WTC11 (cell line): Measurements from ENCODE around the gene ST8SIA6. TPM values are rescaled to one million over a fixed set of nuclear protein-coding genes. Genes with fewer than 3 reads are reported as not detected.

ENCODE experiments used
- ATAC-seq: fragments of 200-7000 bp; cut with Tn5 transposase; 2 replicates; pipeline ENCODE4 v1.10.0; 2021; ENCODE audit warnings: mild to moderate bottlenecking, moderate library complexity
- CTCF ChIA-PET: fragments of 300-600 bp; sonication (Branson Sonifier 250); formaldehyde crosslinking; loops from one replicate; lab custom pipeline; 2021; ENCODE audit warnings: antibody characterized with exemption; lab: Charles Lee
- POLR2A ChIA-PET: fragments of 350-600 bp; sonication (Branson Sonifier 250); formaldehyde crosslinking; loops from one replicate; lab custom pipeline; 2021; ENCODE audit warnings: antibody characterized with exemption; lab: Charles Lee
- DNase-seq: peaks from one replicate; pipeline ENCODE4 v3.0.0; 2021; ENCODE audit warnings: low spot score
- H3K27ac Mint-ChIP-seq: 2 replicates; pipeline ENCODE4 v1.8.0; 2021; ENCODE audit warnings: mixed read lengths
- H3K27me3 Mint-ChIP-seq: 2 replicates; pipeline ENCODE4 v1.8.0; 2021; ENCODE audit warnings: low read depth, mild to moderate bottlenecking, moderate library complexity, mixed read lengths
- H3K36me3 Mint-ChIP-seq: 2 replicates; pipeline ENCODE4 v1.8.0; 2021; ENCODE audit warnings: mixed read lengths
- H3K4me1 Mint-ChIP-seq: 2 replicates; pipeline ENCODE4 v1.8.0; 2022; ENCODE audit warnings: mixed read lengths
- H3K4me3 Mint-ChIP-seq: 2 replicates; pipeline ENCODE4 v1.8.0; 2021; ENCODE audit warnings: mild to moderate bottlenecking, moderate library complexity, mixed read lengths
- H3K9me3 Mint-ChIP-seq: 2 replicates; pipeline ENCODE4 v1.8.0; 2021; ENCODE audit warnings: mixed read lengths
- E2F5 ChIP-seq: sonication (generic); formaldehyde crosslinking; IDR thresholded peaks from 2 replicates; pipeline ENCODE4 v1.8.1; 2022; ENCODE audit warnings: mild to moderate bottlenecking, moderate library complexity, missing genetic modification reagents
- ERG ChIP-seq: fragments of 250-450 bp; sonication (Bioruptor Pico); IDR thresholded peaks from 2 replicates; pipeline ENCODE4 v1.8.0; 2021; ENCODE audit warnings: mild to moderate bottlenecking
- FOXJ3 ChIP-seq: sonication (generic); formaldehyde crosslinking; IDR thresholded peaks from 2 replicates; pipeline ENCODE4 v1.9.0; 2021; ENCODE audit warnings: missing genetic modification reagents, mild to moderate bottlenecking, borderline replicate concordance
- FOXK1 ChIP-seq: sonication (generic); formaldehyde crosslinking; IDR thresholded peaks from 2 replicates; pipeline ENCODE4 v1.8.0; 2022; ENCODE audit warnings: mild to moderate bottlenecking, moderate library complexity, missing genetic modification reagents
- NFYB ChIP-seq: sonication (generic); formaldehyde crosslinking; conservative IDR thresholded peaks from 2 replicates; pipeline ENCODE4 v1.8.0; 2022; ENCODE audit warnings: low read depth, missing genetic modification reagents
- OVOL2 ChIP-seq: fragments of 250-450 bp; sonication (Bioruptor Pico); IDR thresholded peaks from 2 replicates; pipeline ENCODE4 v1.9.0; 2021; ENCODE audit warnings: mild to moderate bottlenecking, borderline replicate concordance
- RORB ChIP-seq: fragments of 250-450 bp; sonication (Bioruptor Pico); IDR thresholded peaks from 2 replicates; pipeline ENCODE4 v1.9.0; 2021; ENCODE audit warnings: mild to moderate bottlenecking
- SMAD4 ChIP-seq: sonication (generic); formaldehyde crosslinking; IDR thresholded peaks from 2 replicates; pipeline ENCODE4 v1.8.0; 2022; ENCODE audit warnings: mild to moderate bottlenecking, missing genetic modification reagents
- ZNF232 ChIP-seq: sonication (generic); formaldehyde crosslinking; IDR thresholded peaks from 2 replicates; pipeline ENCODE4 v1.8.0; 2022; ENCODE audit warnings: mild to moderate bottlenecking, missing genetic modification reagents
- ZNF512 ChIP-seq: sonication (generic); formaldehyde crosslinking; IDR thresholded peaks from 2 replicates; pipeline ENCODE4 v1.8.1; 2022; ENCODE audit warnings: missing genetic modification reagents, borderline replicate concordance
- ZNF671 ChIP-seq: fragments of 250-450 bp; sonication (Bioruptor Pico); IDR thresholded peaks from 2 replicates; pipeline ENCODE4 v1.8.0; 2021; ENCODE audit warnings: mild to moderate bottlenecking
- total RNA-seq: library from RNA; stranded (reverse); gene quantifications from 3 replicates; pipeline ENCODE4 v1.2.3, GENCODE V29; 2021
- TF ChIP-seq, protein P1 (sequence below): fragments of 250-450 bp; sonication (Bioruptor Pico); IDR thresholded peaks from 2 replicates; pipeline ENCODE4 v1.9.0; 2021; ENCODE audit warnings: mild to moderate bottlenecking
- TF ChIP-seq, protein P2 (sequence below): sonication (generic); formaldehyde crosslinking; IDR thresholded peaks from 2 replicates; pipeline ENCODE4 v1.8.0; 2022; ENCODE audit warnings: mild to moderate bottlenecking, missing genetic modification reagents
- TF ChIP-seq, protein P3 (sequence below): sonication (generic); formaldehyde crosslinking; IDR thresholded peaks from 2 replicates; pipeline ENCODE4 v1.8.0; 2023; ENCODE audit warnings: missing genetic modification reagents
- TF ChIP-seq, protein P4 (sequence below): sonication (generic); formaldehyde crosslinking; IDR thresholded peaks from 2 replicates; pipeline ENCODE4 v1.8.0; 2023; ENCODE audit warnings: missing genetic modification reagents, mild to moderate bottlenecking, borderline replicate concordance

Gene ST8SIA6
- total RNA-seq, 1 experiment from 2014 or later: 3.5 TPM

GRCh38 chr10:17354781-17355180 is 99.6 kb downstream of the ST8SIA6 start:
- Mint-ChIP-seq H3K4me3 (no peak overlapping the region), H3K4me1 (peaks cover 4% of the 10 kb centered on the region; the same call in 1 of the 2 replicates), H3K27me3 (peaks cover 2% of the 10 kb centered on the region; the same call in 1 of the 2 replicates), H3K27ac (no peak overlapping the region), H3K36me3 (no peaks in the 10 kb centered on the region), H3K9me3 (peaks cover 7% of the 10 kb centered on the region)
- DNase-seq (no peak), ATAC-seq (no peak)
- ChIA-PET POLR2A (no interaction called here), CTCF (interaction anchor here (2.2 kb wide), 1 partner anchor 21 kb away, joined by 7 read pairs; no protein-coding TSS in a partner anchor)
- TF ChIP-seq FOXJ3 (CRISPR knock-in tag) (no peak), NFYB (CRISPR knock-in tag) (no peak), SMAD4 (CRISPR knock-in tag) (no peak), ZNF512 (CRISPR knock-in tag) (no peak), ZNF671 (no peak)
- TF ChIP-seq, protein P1, sequence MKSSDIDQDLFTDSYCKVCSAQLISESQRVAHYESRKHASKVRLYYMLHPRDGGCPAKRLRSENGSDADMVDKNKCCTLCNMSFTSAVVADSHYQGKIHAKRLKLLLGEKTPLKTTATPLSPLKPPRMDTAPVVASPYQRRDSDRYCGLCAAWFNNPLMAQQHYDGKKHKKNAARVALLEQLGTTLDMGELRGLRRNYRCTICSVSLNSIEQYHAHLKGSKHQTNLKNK (CRISPR knock-in tag): no peak
- TF ChIP-seq, protein P2, sequence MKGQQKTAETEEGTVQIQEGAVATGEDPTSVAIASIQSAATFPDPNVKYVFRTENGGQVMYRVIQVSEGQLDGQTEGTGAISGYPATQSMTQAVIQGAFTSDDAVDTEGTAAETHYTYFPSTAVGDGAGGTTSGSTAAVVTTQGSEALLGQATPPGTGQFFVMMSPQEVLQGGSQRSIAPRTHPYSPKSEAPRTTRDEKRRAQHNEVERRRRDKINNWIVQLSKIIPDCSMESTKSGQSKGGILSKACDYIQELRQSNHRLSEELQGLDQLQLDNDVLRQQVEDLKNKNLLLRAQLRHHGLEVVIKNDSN (CRISPR knock-in tag): no peak
- TF ChIP-seq, protein P3, sequence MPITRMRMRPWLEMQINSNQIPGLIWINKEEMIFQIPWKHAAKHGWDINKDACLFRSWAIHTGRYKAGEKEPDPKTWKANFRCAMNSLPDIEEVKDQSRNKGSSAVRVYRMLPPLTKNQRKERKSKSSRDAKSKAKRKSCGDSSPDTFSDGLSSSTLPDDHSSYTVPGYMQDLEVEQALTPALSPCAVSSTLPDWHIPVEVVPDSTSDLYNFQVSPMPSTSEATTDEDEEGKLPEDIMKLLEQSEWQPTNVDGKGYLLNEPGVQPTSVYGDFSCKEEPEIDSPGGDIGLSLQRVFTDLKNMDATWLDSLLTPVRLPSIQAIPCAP (CRISPR knock-in tag): no peak

DNA sequence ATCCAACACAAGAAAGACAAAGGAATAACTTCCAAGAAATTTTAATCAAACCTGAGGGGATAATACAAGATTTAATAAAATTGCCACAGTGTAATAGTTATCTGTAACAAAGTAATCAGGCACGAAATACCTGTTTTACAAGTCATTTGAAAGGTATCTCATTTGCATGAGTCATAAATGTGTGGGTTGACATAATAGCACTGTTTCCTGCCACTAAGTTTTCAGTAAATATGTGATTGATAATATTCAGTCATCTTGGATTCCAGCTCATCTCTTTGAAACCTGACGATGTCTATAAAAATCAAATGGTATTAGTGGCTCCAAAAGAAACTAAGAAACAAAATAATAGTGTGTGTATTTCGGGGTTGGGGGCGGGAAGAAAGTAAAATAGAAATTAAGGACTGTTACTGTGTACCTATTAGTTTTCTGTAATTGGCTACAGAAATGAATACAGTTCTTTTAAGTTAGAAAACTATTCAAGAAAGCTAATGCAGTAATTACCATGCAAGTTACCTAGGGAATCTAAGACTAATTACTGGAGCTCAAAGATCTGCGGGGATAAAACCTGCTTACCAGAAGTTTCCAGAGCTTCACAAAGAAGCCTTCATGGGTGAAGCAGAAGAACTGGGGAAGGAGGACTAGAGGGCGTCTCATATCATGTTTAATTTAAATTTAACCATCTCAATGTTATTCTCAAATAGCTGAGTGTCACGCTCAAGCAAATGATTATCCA is 100.7 kb downstream of the ST8SIA6 start:
- Mint-ChIP-seq H3K4me1 (peaks cover 4% of the 10 kb centered on the region; the same call in 1 of the 2 replicates), H3K4me3 (no peak overlapping the region), H3K27ac (no peak overlapping the region), H3K27me3 (peaks cover 2% of the 10 kb centered on the region; the same call in 1 of the 2 replicates), H3K9me3 (peaks cover 7% of the 10 kb centered on the region), H3K36me3 (no peaks in the 10 kb centered on the region)
- POLR2A ChIA-PET: no interaction called here
- TF ChIP-seq ERG (no peak), ZNF232 (CRISPR knock-in tag) (no peak), RORB (CRISPR knock-in tag) (no peak), OVOL2 (CRISPR knock-in tag) (no peak), FOXK1 (CRISPR knock-in tag) (no peak), E2F5 (CRISPR knock-in tag) (no peak)
- TF ChIP-seq, protein P4, sequence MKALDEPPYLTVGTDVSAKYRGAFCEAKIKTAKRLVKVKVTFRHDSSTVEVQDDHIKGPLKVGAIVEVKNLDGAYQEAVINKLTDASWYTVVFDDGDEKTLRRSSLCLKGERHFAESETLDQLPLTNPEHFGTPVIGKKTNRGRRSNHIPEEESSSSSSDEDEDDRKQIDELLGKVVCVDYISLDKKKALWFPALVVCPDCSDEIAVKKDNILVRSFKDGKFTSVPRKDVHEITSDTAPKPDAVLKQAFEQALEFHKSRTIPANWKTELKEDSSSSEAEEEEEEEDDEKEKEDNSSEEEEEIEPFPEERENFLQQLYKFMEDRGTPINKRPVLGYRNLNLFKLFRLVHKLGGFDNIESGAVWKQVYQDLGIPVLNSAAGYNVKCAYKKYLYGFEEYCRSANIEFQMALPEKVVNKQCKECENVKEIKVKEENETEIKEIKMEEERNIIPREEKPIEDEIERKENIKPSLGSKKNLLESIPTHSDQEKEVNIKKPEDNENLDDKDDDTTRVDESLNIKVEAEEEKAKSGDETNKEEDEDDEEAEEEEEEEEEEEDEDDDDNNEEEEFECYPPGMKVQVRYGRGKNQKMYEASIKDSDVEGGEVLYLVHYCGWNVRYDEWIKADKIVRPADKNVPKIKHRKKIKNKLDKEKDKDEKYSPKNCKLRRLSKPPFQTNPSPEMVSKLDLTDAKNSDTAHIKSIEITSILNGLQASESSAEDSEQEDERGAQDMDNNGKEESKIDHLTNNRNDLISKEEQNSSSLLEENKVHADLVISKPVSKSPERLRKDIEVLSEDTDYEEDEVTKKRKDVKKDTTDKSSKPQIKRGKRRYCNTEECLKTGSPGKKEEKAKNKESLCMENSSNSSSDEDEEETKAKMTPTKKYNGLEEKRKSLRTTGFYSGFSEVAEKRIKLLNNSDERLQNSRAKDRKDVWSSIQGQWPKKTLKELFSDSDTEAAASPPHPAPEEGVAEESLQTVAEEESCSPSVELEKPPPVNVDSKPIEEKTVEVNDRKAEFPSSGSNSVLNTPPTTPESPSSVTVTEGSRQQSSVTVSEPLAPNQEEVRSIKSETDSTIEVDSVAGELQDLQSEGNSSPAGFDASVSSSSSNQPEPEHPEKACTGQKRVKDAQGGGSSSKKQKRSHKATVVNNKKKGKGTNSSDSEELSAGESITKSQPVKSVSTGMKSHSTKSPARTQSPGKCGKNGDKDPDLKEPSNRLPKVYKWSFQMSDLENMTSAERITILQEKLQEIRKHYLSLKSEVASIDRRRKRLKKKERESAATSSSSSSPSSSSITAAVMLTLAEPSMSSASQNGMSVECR (CRISPR knock-in tag): no peak
- no peak for DNase-seq
- no peak for ATAC-seq
- CTCF ChIA-PET: interaction anchor here (1.4 kb wide), 1 partner anchor 22 kb away, joined by 6 read pairs; no protein-coding TSS in a partner anchor
